Keratinocyte (primary cell): ENCODE data around the gene WDR27. TPM values are rescaled to one million over a fixed set of nuclear protein-coding genes. Genes with fewer than 3 reads are reported as not detected.

ENCODE experiments used
- DNase-seq: peaks from one replicate; pipeline ENCODE4 v3.0.0-alpha.2; 2011; ENCODE audit warnings: low read depth, missing footprints, low spot score
- FAIRE-seq: peaks from 2 replicates; lab custom pipeline; 2011; peaks lifted over from hg19 to GRCh38; lab: Jason Lieb, UNC
- H2AFZ ChIP-seq: 2 replicates; pipeline ENCODE4 v1.6.0; 2012; ENCODE audit warnings: low read length, control low read depth, inconsistent platforms; ENCODE audit not compliant: control insufficient read depth
- H3K27ac ChIP-seq: 2 replicates; pipeline ENCODE4 v1.5.1; 2011; ENCODE audit warnings: low read length; ENCODE audit not compliant: control insufficient read depth, insufficient read depth
- H3K27me3 ChIP-seq: 3 replicates; pipeline ENCODE4 v1.6.0; 2011; ENCODE audit warnings: low read length; ENCODE audit not compliant: control insufficient read depth, insufficient read depth; ENCODE audit errors: extremely low read depth
- H3K36me3 ChIP-seq, 2 experiments: 2 replicates in 1 of 2; 3 replicates in 1 of 2; pipeline ENCODE4 v1.5.1; 2011; ENCODE audit warnings: low read length in 2 of 2, mild to moderate bottlenecking in 1 of 2; ENCODE audit not compliant: control insufficient read depth in 2 of 2, insufficient read depth in 2 of 2; ENCODE audit errors: extremely low read depth in 1 of 2
- H3K4me1 ChIP-seq: 3 replicates; pipeline ENCODE4 v1.5.1; 2011; ENCODE audit warnings: low read length; ENCODE audit not compliant: control insufficient read depth, insufficient read depth; ENCODE audit errors: extremely low read depth
- H3K4me2 ChIP-seq: 3 replicates; pipeline ENCODE4 v1.6.0; 2011; ENCODE audit warnings: low read depth, low read length; ENCODE audit not compliant: control insufficient read depth, insufficient read depth; ENCODE audit errors: extremely low read depth
- H3K4me3 ChIP-seq, 3 experiments: fragments of 200-600 bp in 1 of 3; sonication (generic) in 1 of 3; 2 replicates in 2 of 3; 3 replicates in 1 of 3; pipeline ENCODE4 v1.5.1; 2011 to 2016; ENCODE audit warnings: low read length in 3 of 3, mild to moderate bottlenecking in 3 of 3, control low read depth in 2 of 3, inconsistent platforms in 1 of 3, low read depth in 1 of 3, mixed read lengths in 1 of 3, mixed run types in 1 of 3, moderate library complexity in 1 of 3; ENCODE audit not compliant: control insufficient read depth in 2 of 3, insufficient read depth in 2 of 3; ENCODE audit errors: extremely low read depth in 1 of 3
- H3K79me2 ChIP-seq: 2 replicates; pipeline ENCODE4 v1.6.0; 2012; ENCODE audit warnings: low read length; ENCODE audit not compliant: control insufficient read depth, insufficient read depth
- H3K9ac ChIP-seq: 3 replicates; pipeline ENCODE4 v1.6.0; 2011; ENCODE audit warnings: low read length; ENCODE audit not compliant: control insufficient read depth, insufficient read depth; ENCODE audit errors: extremely low read depth
- H3K9me1 ChIP-seq: 3 replicates; pipeline ENCODE4 v1.6.0; 2011; ENCODE audit warnings: low read length; ENCODE audit not compliant: control insufficient read depth, insufficient read depth; ENCODE audit errors: extremely low read depth
- H3K9me3 ChIP-seq: 2 replicates; pipeline ENCODE4 v1.5.1; 2012; ENCODE audit warnings: low read depth, low read length; ENCODE audit not compliant: control insufficient read depth
- H4K20me1 ChIP-seq: 3 replicates; pipeline ENCODE4 v1.6.0; 2011; ENCODE audit warnings: low read length; ENCODE audit not compliant: control insufficient read depth, insufficient read depth; ENCODE audit errors: extremely low read depth
- EZH2 ChIP-seq: IDR thresholded peaks from one replicate; pipeline ENCODE4 v1.6.1; 2012; ENCODE audit warnings: inconsistent platforms, mild to moderate bottlenecking, low read length, moderate library complexity
- dilution Hi-C: fragments of 300-500 bp; cut with MboI; formaldehyde crosslinking; loops from one replicate; pipeline ENCODE4 v1.7.0; 2020; ENCODE audit warnings: low sequenced_read_pairs; ENCODE audit not compliant: extremely low pct_ligation_motif_present
- polyA plus RNA-seq, 5 experiments: library from polyadenylated mRNA; depleted of rRNA in 3 of 5; stranded (reverse) in 3 of 5; stranded (forward) in 1 of 5; unstranded in 1 of 5; fragments of >200 nt; gene quantifications; 1 replicate in 1 of 5; 2 replicates in 3 of 5; 3 replicates in 1 of 5; pipeline versions ENCODE4 v1.2.1 to v1.2.3, GENCODE V29; 2011 to 2012; ENCODE audit warnings: missing spikeins in 2 of 5, low read depth in 1 of 5, low replicate concordance in 1 of 5
- TF ChIP-seq, protein P1 (sequence below), 3 experiments: IDR thresholded peaks in 1 of 3; conservative IDR thresholded peaks in 1 of 3; optimal IDR thresholded peaks in 1 of 3; 2 replicates in 2 of 3; 3 replicates in 1 of 3; pipeline versions ENCODE3 to v1.5.1; 2011; ENCODE audit warnings: low read length in 3 of 3, mild to moderate bottlenecking in 3 of 3, moderate library complexity in 2 of 3, control low read depth in 1 of 3, inconsistent platforms in 1 of 3; ENCODE audit not compliant: insufficient read depth in 2 of 3; ENCODE audit errors: extremely low read depth in 1 of 3

WDR27 gene
- polyA plus RNA-seq, 1 donor (not counting 4 experiments of a cell fraction or from before 2014, with no cell fraction given): 17.8 TPM

DNA sequence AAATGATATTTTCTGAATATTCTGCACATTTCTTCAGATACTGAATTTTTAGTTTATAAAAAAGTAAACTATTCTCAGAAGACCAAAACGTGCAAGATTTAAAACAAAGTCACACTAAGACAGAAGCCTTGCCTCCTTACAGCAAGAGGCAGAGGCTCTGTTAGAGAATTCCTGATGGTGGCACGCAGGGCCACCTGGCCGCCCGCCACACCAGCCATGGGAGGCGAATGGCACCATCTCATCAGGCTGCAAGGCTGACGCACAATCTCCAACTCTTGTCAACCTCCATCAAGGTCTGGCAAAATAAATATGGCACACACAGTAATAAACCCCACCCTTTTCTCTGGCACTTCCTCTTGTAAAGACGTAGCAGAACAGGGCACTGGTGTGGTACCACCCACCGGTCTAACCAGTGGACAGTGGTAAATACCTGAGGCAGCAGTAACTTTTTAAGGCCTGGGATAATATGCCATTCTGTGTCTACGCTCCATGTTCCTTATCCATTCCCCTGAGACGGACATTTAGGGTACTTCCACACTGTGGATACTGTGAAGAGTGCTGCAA is 111.4 kb downstream of the WDR27 start:
- H3K36me3 ChIP-seq: no peaks in the 10 kb centered on the region
- H3K27me3 ChIP-seq: no peaks in the 10 kb centered on the region
- H3K9ac ChIP-seq: no peak overlapping the region
- H3K4me3 ChIP-seq: no peak overlapping the region
- no peak overlapping the region for H3K27ac ChIP-seq
- dilution Hi-C loops: no loop called here
- no peak overlapping the region for H2AFZ ChIP-seq
- no peak overlapping the region for H3K4me2 ChIP-seq
- H3K9me1 ChIP-seq: no peaks in the 10 kb centered on the region
- FAIRE-seq (no peak), DNase-seq (no peak)
- no peaks in the 10 kb centered on the region for H4K20me1 ChIP-seq
- no peaks in the 10 kb centered on the region for H3K9me3 ChIP-seq
- H3K4me1 ChIP-seq: no peaks in the 10 kb centered on the region
- TF ChIP-seq, protein P1, sequence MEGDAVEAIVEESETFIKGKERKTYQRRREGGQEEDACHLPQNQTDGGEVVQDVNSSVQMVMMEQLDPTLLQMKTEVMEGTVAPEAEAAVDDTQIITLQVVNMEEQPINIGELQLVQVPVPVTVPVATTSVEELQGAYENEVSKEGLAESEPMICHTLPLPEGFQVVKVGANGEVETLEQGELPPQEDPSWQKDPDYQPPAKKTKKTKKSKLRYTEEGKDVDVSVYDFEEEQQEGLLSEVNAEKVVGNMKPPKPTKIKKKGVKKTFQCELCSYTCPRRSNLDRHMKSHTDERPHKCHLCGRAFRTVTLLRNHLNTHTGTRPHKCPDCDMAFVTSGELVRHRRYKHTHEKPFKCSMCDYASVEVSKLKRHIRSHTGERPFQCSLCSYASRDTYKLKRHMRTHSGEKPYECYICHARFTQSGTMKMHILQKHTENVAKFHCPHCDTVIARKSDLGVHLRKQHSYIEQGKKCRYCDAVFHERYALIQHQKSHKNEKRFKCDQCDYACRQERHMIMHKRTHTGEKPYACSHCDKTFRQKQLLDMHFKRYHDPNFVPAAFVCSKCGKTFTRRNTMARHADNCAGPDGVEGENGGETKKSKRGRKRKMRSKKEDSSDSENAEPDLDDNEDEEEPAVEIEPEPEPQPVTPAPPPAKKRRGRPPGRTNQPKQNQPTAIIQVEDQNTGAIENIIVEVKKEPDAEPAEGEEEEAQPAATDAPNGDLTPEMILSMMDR (optimal IDR thresholded peaks at IDR 0.05 in 1 of 3, IDR thresholded peaks at IDR 0.05 in 1 of 3, conservative IDR thresholded peaks at IDR 0.05 in 1 of 3; ENCODE audit: extremely low read depth in 1 of 3, insufficient read depth in 2 of 3, low read length in 3 of 3): no peak
- TF ChIP-seq EZH2: no peak
- H3K79me2 ChIP-seq: no peaks in the 10 kb centered on the region

DNA sequence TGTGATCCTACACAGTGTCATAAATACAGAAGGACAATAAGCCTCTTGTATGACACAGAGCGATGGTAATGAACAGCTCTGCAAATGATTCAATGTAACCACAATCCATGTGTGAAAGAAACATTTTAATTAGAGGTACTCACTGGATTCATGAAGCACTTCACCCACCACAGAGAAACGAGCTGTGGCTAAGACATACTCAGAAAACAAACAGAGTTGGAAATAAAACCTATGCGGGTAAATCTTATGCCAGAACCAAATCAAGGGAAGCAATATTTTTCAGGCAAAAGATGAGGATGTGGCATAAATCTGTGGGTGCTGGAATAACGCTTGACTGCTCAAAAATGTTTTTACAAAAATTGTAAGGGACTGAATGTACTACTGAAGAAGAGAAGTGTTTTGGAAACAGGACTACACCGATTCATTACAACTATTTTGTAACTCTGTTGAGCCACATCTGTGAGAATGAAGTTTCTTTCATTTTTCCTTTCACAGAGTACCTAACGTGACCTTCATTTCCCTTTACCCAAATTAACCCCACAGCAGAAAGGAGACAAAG is 112.1 kb downstream of the WDR27 start:
- Histone ChIP-seq H3K9ac (no peak overlapping the region), H4K20me1 (no peaks in the 10 kb centered on the region), H3K4me1 (no peaks in the 10 kb centered on the region), H3K4me2 (no peak overlapping the region), H3K9me3 (no peaks in the 10 kb centered on the region), H3K9me1 (no peaks in the 10 kb centered on the region), H3K36me3 (no peaks in the 10 kb centered on the region), H3K4me3 (no peak overlapping the region), H2AFZ (no peak overlapping the region), H3K27me3 (no peaks in the 10 kb centered on the region), H3K79me2 (no peaks in the 10 kb centered on the region), H3K27ac (no peak overlapping the region)
- no peak for TF ChIP-seq EZH2
- TF ChIP-seq, protein P1 (optimal IDR thresholded peaks at IDR 0.05 in 1 of 3, IDR thresholded peaks at IDR 0.05 in 1 of 3, conservative IDR thresholded peaks at IDR 0.05 in 1 of 3; ENCODE audit: extremely low read depth in 1 of 3, insufficient read depth in 2 of 3, low read length in 3 of 3): no peak
- FAIRE-seq (no peak), DNase-seq (no peak)
- dilution Hi-C loops: no loop called here
